ENCODE measurements around the gene IFI30.
A peak's percentile ranks its signal among the peaks of the same experiment; 100 is the strongest.

- TF ChIP-seq, protein P1, sequence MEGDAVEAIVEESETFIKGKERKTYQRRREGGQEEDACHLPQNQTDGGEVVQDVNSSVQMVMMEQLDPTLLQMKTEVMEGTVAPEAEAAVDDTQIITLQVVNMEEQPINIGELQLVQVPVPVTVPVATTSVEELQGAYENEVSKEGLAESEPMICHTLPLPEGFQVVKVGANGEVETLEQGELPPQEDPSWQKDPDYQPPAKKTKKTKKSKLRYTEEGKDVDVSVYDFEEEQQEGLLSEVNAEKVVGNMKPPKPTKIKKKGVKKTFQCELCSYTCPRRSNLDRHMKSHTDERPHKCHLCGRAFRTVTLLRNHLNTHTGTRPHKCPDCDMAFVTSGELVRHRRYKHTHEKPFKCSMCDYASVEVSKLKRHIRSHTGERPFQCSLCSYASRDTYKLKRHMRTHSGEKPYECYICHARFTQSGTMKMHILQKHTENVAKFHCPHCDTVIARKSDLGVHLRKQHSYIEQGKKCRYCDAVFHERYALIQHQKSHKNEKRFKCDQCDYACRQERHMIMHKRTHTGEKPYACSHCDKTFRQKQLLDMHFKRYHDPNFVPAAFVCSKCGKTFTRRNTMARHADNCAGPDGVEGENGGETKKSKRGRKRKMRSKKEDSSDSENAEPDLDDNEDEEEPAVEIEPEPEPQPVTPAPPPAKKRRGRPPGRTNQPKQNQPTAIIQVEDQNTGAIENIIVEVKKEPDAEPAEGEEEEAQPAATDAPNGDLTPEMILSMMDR (IDR thresholded peaks at IDR 0.05), result no peak
- TF ChIP-seq POLR2A (IDR thresholded peaks at IDR 0.05), result peak in 2 of 4 donors; percentile 7 to 37
Observed at GRCh38 chr19:18205200-18205892, 31.7 kb downstream of the IFI30 start.

Measured in esophagus squamous epithelium (tissue), 4 donors.